ENCODE data around the gene MICALL2. TPM values are rescaled to one million over a fixed set of nuclear protein-coding genes. Genes with fewer than 3 reads are reported as not detected.

MICALL2 gene
- total RNA-seq, 1 donor from 2014 or later, result 18.9 TPM

GRCh38 chr7:1463676-1464223 lies 4.5 kb upstream of the MICALL2 start:
- Mint-ChIP-seq H3K27me3 (ENCODE audit: low read depth) (no peaks in the 10 kb centered on the region), H3K4me3 (no peak overlapping the region), H3K9me3 (no peaks in the 10 kb centered on the region), H3K27ac (no peak overlapping the region), H3K36me3 (no peaks in the 10 kb centered on the region), H3K4me1 (peaks cover 25% of the 10 kb centered on the region)
- TF ChIP-seq CTCF (IDR thresholded peaks at IDR 0.05; ENCODE audit: unreplicated experiment), result no peak
- no peak for DNase-seq (ENCODE audit: low spot score in 2 of 2, unreplicated experiment in 2 of 2)

GRCh38 chr7:1461646-1462375 lies 2.5 kb upstream of the MICALL2 start:
- Mint-ChIP-seq H3K4me3 (no peak overlapping the region), H3K4me1 (peaks cover 28% of the 10 kb centered on the region), H3K9me3 (no peaks in the 10 kb centered on the region), H3K36me3 (no peaks in the 10 kb centered on the region), H3K27me3 (ENCODE audit: low read depth) (peaks cover 4% of the 10 kb centered on the region), H3K27ac (peak overlapping the region; percentile 51)
- DNase-seq (ENCODE audit: low spot score in 2 of 2, unreplicated experiment in 2 of 2), result no peak
- no peak for TF ChIP-seq CTCF (IDR thresholded peaks at IDR 0.05; ENCODE audit: unreplicated experiment)

- Mint-ChIP-seq H3K27me3 (ENCODE audit: low read depth) (peaks cover 4% of the 10 kb centered on the region), H3K36me3 (no peaks in the 10 kb centered on the region), H3K9me3 (no peaks in the 10 kb centered on the region), H3K4me3 (no peak overlapping the region), H3K4me1 (peaks cover 23% of the 10 kb centered on the region), H3K27ac (no peak overlapping the region)
- no peak for DNase-seq (ENCODE audit: low spot score in 2 of 2, unreplicated experiment in 2 of 2)
- TF ChIP-seq CTCF (IDR thresholded peaks at IDR 0.05; ENCODE audit: unreplicated experiment), result no peak
These were observed 1.8 kb upstream of the MICALL2 start for GRCh38 chr7:1460821-1461645.

GRCh38 chr7:1459920-1460820 lies 900 bp upstream of the MICALL2 start:
- Mint-ChIP-seq H3K27me3 (ENCODE audit: low read depth) (peaks cover 4% of the 10 kb centered on the region), H3K9me3 (no peaks in the 10 kb centered on the region), H3K4me1 (peaks cover 22% of the 10 kb centered on the region), H3K27ac (peak overlapping the region; percentile 12), H3K4me3 (peak overlapping the region; percentile 53), H3K36me3 (no peaks in the 10 kb centered on the region)
- no peak for TF ChIP-seq CTCF (IDR thresholded peaks at IDR 0.05; ENCODE audit: unreplicated experiment)
- DNase-seq (ENCODE audit: low spot score in 2 of 2, unreplicated experiment in 2 of 2), result no peak

- Mint-ChIP-seq H3K9me3 (no peaks in the 10 kb centered on the region), H3K27ac (no peak overlapping the region), H3K27me3 (ENCODE audit: low read depth) (peaks cover 4% of the 10 kb centered on the region), H3K4me1 (peaks cover 22% of the 10 kb centered on the region), H3K36me3 (no peaks in the 10 kb centered on the region), H3K4me3 (no peak overlapping the region)
- peak; percentile 99 to 100 for DNase-seq (ENCODE audit: low spot score in 2 of 2, unreplicated experiment in 2 of 2)
- no peak for TF ChIP-seq CTCF (IDR thresholded peaks at IDR 0.05; ENCODE audit: unreplicated experiment)
These were observed 232 bp upstream of the MICALL2 start for GRCh38 chr7:1459512-1459892.
